ENCODE data around the gene ESR1.

- TF ChIP-seq MEF2A (IDR thresholded peaks at IDR 0.05; ENCODE audit: borderline replicate concordance, low read depth) (no peak), CTCF (IDR thresholded peaks at IDR 0.05) (no peak), REST (IDR thresholded peaks at IDR 0.05; ENCODE audit: low read depth, low read length) (no peak), FOXM1 (IDR thresholded peaks at IDR 0.05; ENCODE audit: low read depth) (no peak), MAX (IDR thresholded peaks at IDR 0.05; ENCODE audit: low read depth) (no peak), RXRA (IDR thresholded peaks at IDR 0.05; ENCODE audit: borderline replicate concordance, low read depth) (no peak), JUND (IDR thresholded peaks at IDR 0.05) (no peak), SIN3A (IDR thresholded peaks at IDR 0.05; ENCODE audit: borderline replicate concordance, low read depth, low read length) (no peak), MXI1 (IDR thresholded peaks at IDR 0.05; ENCODE audit: low read depth, low read length) (no peak)
These were observed 359.0 kb downstream of the ESR1 start for GRCh38 chr6:152166497-152166896.

Measured in SK-N-SH (cell line).